Measurements from ENCODE around the gene XYLT1. TPM values are rescaled to one million over a fixed set of nuclear protein-coding genes. Genes with fewer than 3 reads are reported as not detected.

XYLT1 gene
- total RNA-seq, 1 experiment from 2014 or later = 14.5 TPM

DNA sequence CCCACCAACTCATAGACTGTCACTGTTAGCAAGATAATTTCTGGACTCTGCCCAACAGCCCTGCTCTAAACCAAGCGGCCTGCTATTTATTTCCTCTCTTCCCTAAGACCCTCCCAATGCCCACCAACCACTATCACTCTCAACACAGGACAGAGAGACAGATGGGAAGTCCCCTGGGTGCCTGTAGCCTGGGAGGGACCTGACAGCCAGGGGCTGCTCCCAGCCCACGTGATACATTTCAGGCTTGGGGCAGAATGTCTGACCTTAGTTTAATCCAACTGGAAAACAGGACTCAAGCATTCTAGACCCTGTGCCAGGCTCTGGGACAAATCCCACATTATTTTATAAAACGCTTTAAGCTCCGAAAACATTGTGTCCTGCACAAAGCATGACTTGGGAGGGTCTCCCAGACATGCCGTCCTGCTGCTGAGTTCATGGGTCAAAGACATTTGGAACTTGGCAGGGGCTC, 23.6 kb downstream of the XYLT1 start:
- Histone ChIP-seq H2BK5ac (ENCODE audit: insufficient read length, low read length) (no peak overlapping the region), H3K79me1 (ENCODE audit: insufficient read depth, low read depth, low read length, poor library complexity, severe bottlenecking) (no peaks in the 10 kb centered on the region), H3K79me2 (ENCODE audit: insufficient read depth, low read length) (no peaks in the 10 kb centered on the region), H3K4me1 (ENCODE audit: insufficient read depth, low read length) (peaks cover 10% of the 10 kb centered on the region; the same call in 1 of the 2 replicates), H3T11ph (ENCODE audit: low read length) (no peak overlapping the region), H2AFZ (ENCODE audit: low read length) (no peak overlapping the region), H3K23me2 (ENCODE audit: insufficient read length, low read depth, low read length, poor library complexity, severe bottlenecking) (no peaks in the 10 kb centered on the region), H4K20me1 (ENCODE audit: control insufficient read depth, insufficient read depth, insufficient read length) (no peaks in the 10 kb centered on the region), H3K9ac (ENCODE audit: extremely low read depth, insufficient read length, low read length) (no peak overlapping the region), H3K27me3 (ENCODE audit: insufficient read depth, low read length) (no peaks in the 10 kb centered on the region), H3K9me3 (ENCODE audit: control insufficient read depth, low read depth, low read length) (no peaks in the 10 kb centered on the region), H2BK12ac (ENCODE audit: insufficient read length, low read depth, low read length) (no peak overlapping the region), H3K23ac (ENCODE audit: insufficient read length, low read depth, low read length) (no peak overlapping the region), H3K27ac (ENCODE audit: insufficient read length, low read depth, low read length) (no peak overlapping the region), H2AK5ac (ENCODE audit: insufficient read length, low read length) (no peak overlapping the region), H3K14ac (ENCODE audit: insufficient read depth, low read length) (no peak overlapping the region), H2BK15ac (ENCODE audit: low read depth, low read length) (no peak overlapping the region), H4K91ac (ENCODE audit: insufficient read length, low read depth, low read length) (no peak overlapping the region), H2BK120ac (ENCODE audit: low read depth, low read length, poor library complexity, severe bottlenecking) (no peak overlapping the region), H3K56ac (ENCODE audit: insufficient read length, low read depth, low read length) (no peak overlapping the region), H4K5ac (ENCODE audit: insufficient read length, low read depth, low read length) (no peak overlapping the region), H3K4ac (ENCODE audit: low read depth, low read length) (no peak overlapping the region), H4K8ac (replicated peaks; ENCODE audit: insufficient read length, low read depth, low read length) (no peak overlapping the region), H3K18ac (ENCODE audit: insufficient read length, low read depth, low read length) (peak overlapping the region; percentile 11), H2BK20ac (ENCODE audit: low read depth, low read length, poor library complexity, severe bottlenecking) (no peak overlapping the region), H3K4me2 (ENCODE audit: insufficient read depth, insufficient read length, low read length) (no peak overlapping the region)
- no CpG with 5 or more reads among the region's 5 CpGs for WGBS (ENCODE audit: extremely low coverage, insufficient read length, low lambda C conversion rate)
- no peak for DNase-seq
- peak overlapping the region in 1 of 3 experiments; percentile 16; a peak in 3 of 7 replicates for H3K27ac Mint-ChIP-seq
- H3K27me3 Mint-ChIP-seq (ENCODE audit: low read depth) = no peaks in the 10 kb centered on the region
- H3K4me3 Mint-ChIP-seq = peak overlapping the region in 1 of 2 experiments; percentile 6; a peak in 1 of 5 replicates
- no peak for TF ChIP-seq CTCF (conservative IDR thresholded peaks at IDR 0.05)
- H3K4me1 Mint-ChIP-seq = peaks cover 27 to 29% of the 10 kb centered on the region in 2 experiments
- H3K9me3 Mint-ChIP-seq = peaks cover 0 to 3% of the 10 kb centered on the region in 2 experiments; a peak in 1 of 5 replicates
- peaks cover 6 to 10% (median 7%) of the 10 kb centered on the region in 3 experiments; a peak in 5 of 7 replicates for H3K36me3 Mint-ChIP-seq (ENCODE audit: insufficient read depth in 1 of 3, low read depth in 3 of 3)

All from H9 (cell line).